BLaER1 treated with 17β-estradiol and CSF1 and Interleukin-3, amounts not matched to agents 10 nM and 100 nM (cell line): ENCODE measurements around the gene RTL9.
A peak's percentile ranks its signal among the peaks of the same experiment; 100 is the strongest.
"Not testable (repeated sequence)": the region's sequence is repeated elsewhere in the genome, so short reads cannot be mapped to it uniquely, and the experiment has no call there.

Experiments
- H3K27ac ChIP-seq, 11 experiments: shearing (Covaris generic); formaldehyde crosslinking; 2 replicates each; pipeline ENCODE4 v1.8.1; 2022
- H3K27me3 ChIP-seq, 11 experiments: shearing (Covaris generic); formaldehyde crosslinking; 2 replicates each; pipeline ENCODE4 v1.8.1; 2022
- H3K36me3 ChIP-seq, 11 experiments: shearing (Covaris generic); formaldehyde crosslinking; 2 replicates each; pipeline ENCODE4 v1.8.1; 2022
- H3K4me1 ChIP-seq, 10 experiments: shearing (Covaris generic); formaldehyde crosslinking; 2 replicates each; pipeline ENCODE4 v1.8.1; 2022
- H3K4me2 ChIP-seq, 11 experiments: shearing (Covaris generic); formaldehyde crosslinking; 2 replicates each; pipeline ENCODE4 v1.8.1; 2022
- H3K4me3 ChIP-seq, 10 experiments: shearing (Covaris generic); formaldehyde crosslinking; 2 replicates each; pipeline ENCODE4 v1.8.1; 2022
- H3K9ac ChIP-seq, 11 experiments: shearing (Covaris generic); formaldehyde crosslinking; 2 replicates each; pipeline ENCODE4 v1.8.1; 2022
- H3K9me3 ChIP-seq, 11 experiments: shearing (Covaris generic); formaldehyde crosslinking; replicated peaks in 1 of 11; 2 replicates each; pipeline ENCODE4 v1.8.1; 2022
- H4K20me1 ChIP-seq, 11 experiments: shearing (Covaris generic); formaldehyde crosslinking; 2 replicates each; pipeline ENCODE4 v1.8.1; 2022
- Cebpa-rat ChIP-seq, 11 experiments: shearing (Covaris generic); IDR thresholded peaks; 2 replicates each; pipeline ENCODE4 v1.8.1; 2022

RTL9 gene

GRCh38 chrX:110331444-110332030 lies 27.1 kb upstream of the RTL9 start:
- Histone ChIP-seq H3K4me2 (peak overlapping the region; percentile 13 to 74 (median 48); a peak in 19 of 22 replicates), H3K9ac (no peak overlapping the region), H3K4me1 (peaks cover 9 to 21% (median 14%) of the 10 kb centered on the region in 10 experiments), H3K4me3 (no peak overlapping the region; a peak in 1 of 20 replicates), H4K20me1 (no peaks in the 10 kb centered on the region), H3K9me3 (peaks cover 0 to 17% (median 5%) of the 10 kb centered on the region in 11 experiments; a peak in 9 of 22 replicates), H3K36me3 (no peaks in the 10 kb centered on the region), H3K27me3 (peaks cover 46 to 78% (median 71%) of the 10 kb centered on the region in 11 experiments), H3K27ac (no peak overlapping the region)
- TF ChIP-seq Cebpa-rat (IDR thresholded peaks at IDR 0.05) = no peak

DNA sequence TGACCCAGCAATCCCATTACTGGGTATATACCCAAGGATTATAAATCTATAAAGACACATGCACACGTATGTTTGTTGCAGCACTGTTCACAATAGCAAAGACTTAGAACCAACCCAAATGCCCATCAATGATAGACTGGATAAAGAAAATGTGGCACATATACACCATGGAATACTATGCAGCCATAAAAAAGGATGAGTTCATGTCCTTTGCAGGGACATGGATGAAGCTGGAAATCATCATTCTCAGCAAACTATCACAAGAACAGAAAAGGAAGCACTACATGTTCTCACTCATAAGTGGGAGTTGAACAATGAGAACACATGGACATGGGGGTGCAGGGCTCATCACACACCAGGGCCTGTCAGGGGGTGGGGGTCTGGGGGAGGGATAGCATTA lies 25.2 kb upstream of the RTL9 start:
- H3K9me3 ChIP-seq, H3K27ac ChIP-seq, H3K9ac ChIP-seq, H3K4me2 ChIP-seq, H3K4me3 ChIP-seq, H3K36me3 ChIP-seq, H4K20me1 ChIP-seq: not testable (repeated sequence)
- H3K4me1 ChIP-seq = peaks cover 9 to 21% (median 14%) of the 10 kb centered on the region in 10 experiments
- peaks cover 46 to 82% (median 76%) of the 10 kb centered on the region in 11 experiments for H3K27me3 ChIP-seq

DNA sequence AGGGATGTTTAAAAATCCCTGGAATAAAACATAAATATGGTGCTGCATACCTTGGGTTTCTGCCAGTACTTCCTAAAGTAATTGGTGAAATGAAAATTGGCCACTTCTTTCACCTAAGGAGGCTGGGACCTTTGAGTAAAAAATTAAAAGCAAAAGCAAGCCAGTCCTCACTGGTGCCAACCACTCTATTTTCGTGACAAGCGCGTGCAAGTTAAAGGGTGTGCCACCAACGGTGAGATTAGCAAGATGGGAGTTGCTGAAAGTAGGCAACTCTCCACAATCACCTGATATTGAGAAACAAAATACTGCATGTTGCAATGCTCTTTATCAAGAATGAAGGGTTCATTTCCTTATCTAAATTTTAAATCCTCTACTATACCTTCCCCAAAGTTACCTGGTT lies 19.7 kb upstream of the RTL9 start:
- Histone ChIP-seq H4K20me1 (no peaks in the 10 kb centered on the region), H3K27me3 (peaks cover 19 to 70% (median 56%) of the 10 kb centered on the region in 11 experiments; a peak in 20 of 22 replicates), H3K36me3 (no peaks in the 10 kb centered on the region), H3K9ac (no peak overlapping the region), H3K9me3 (peaks cover 0 to 7% (median 0%) of the 10 kb centered on the region in 11 experiments; a peak in 1 of 22 replicates), H3K4me3 (no peak overlapping the region), H3K27ac (no peak overlapping the region), H3K4me2 (no peak overlapping the region), H3K4me1 (peaks cover 0 to 19% (median 14%) of the 10 kb centered on the region in 10 experiments; a peak in 16 of 20 replicates)
- no peak for TF ChIP-seq Cebpa-rat (IDR thresholded peaks at IDR 0.05)

DNA sequence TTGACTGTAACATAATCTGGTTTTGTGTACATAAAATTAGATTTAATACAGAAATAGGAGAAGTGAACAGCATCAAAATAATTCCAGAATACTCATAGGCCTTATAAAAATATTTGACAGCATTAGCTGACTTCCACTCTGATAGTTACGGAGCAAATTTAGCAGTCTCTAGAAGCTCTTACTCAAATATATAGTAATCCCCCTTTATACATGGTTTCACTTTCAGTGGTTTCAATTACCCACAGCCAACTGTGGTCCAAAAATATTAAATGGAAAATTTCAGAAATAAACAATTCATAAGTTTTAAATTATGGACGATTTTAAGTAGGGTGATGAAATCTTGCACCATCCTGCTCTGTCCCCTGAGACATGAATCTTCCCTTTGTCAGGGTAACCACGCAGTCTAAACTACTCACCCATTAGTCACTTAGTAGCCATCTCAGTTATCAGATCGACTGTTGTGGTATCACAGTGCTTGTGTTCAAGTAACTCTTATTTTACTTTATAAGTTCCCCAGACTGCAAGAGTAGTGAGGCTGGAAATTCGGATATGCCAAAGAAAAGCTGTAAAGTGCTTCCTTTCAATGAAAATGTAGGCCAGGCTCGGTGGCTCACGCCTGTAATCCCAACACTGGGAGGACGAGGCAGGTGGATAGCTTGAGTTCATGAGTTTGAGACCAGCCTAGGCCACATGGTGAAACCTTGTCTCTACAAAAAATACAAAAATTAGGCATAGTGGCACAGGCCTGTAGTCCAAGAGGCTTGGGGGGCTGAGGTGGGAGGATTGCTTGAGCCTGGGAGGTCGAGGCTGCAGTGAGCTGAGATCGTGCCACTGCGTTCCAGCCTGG lies 17.2 kb upstream of the RTL9 start:
- Histone ChIP-seq H3K4me1 (peaks cover 0 to 19% (median 14%) of the 10 kb centered on the region in 10 experiments; a peak in 16 of 20 replicates), H3K4me2 (peak overlapping the region; percentile 3 to 53 (median 45); a peak in 20 of 22 replicates), H3K27ac (peak overlapping the region in 10 of 11 experiments; percentile 10 to 64 (median 45); a peak in 16 of 22 replicates), H4K20me1 (no peaks in the 10 kb centered on the region), H3K9me3 (peaks cover 0 to 7% (median 0%) of the 10 kb centered on the region in 11 experiments; a peak in 1 of 22 replicates), H3K36me3 (no peaks in the 10 kb centered on the region), H3K27me3 (peaks cover 15 to 53% (median 38%) of the 10 kb centered on the region in 11 experiments; a peak in 19 of 22 replicates), H3K9ac (peak overlapping the region in 2 of 11 experiments; percentile 0 to 8; a peak in 1 of 22 replicates), H3K4me3 (no peak overlapping the region)
- no peak for TF ChIP-seq Cebpa-rat (IDR thresholded peaks at IDR 0.05)

- peaks cover 0 to 7% (median 0%) of the 10 kb centered on the region in 11 experiments; a peak in 1 of 22 replicates for H3K9me3 ChIP-seq
- H3K36me3 ChIP-seq = no peaks in the 10 kb centered on the region
- H3K9ac ChIP-seq = no peak overlapping the region
Observed at GRCh38 chrX:110346681-110347080, 12.0 kb upstream of the RTL9 start.

GRCh38 chrX:110359273-110359672 lies 625 bp downstream of the RTL9 start:
- no peak overlapping the region for H3K9ac ChIP-seq

More at GRCh38 chrX:110346681-110347080, 12.0 kb upstream of the RTL9 start:
- H3K4me1 ChIP-seq = peaks cover 0 to 2% (median 1%) of the 10 kb centered on the region in 10 experiments; a peak in 9 of 20 replicates
- no peak overlapping the region for H3K4me2 ChIP-seq
- no peak overlapping the region for H3K27ac ChIP-seq
- no peaks in the 10 kb centered on the region; a peak in 1 of 22 replicates for H4K20me1 ChIP-seq
- TF ChIP-seq Cebpa-rat (IDR thresholded peaks at IDR 0.05) = no peak
- peaks cover 43 to 60% (median 52%) of the 10 kb centered on the region in 11 experiments for H3K27me3 ChIP-seq
- H3K4me3 ChIP-seq = no peak overlapping the region

GRCh38 chrX:110363244-110363643 lies 4.6 kb downstream of the RTL9 start:
- H3K4me1 ChIP-seq = no peaks in the 10 kb centered on the region
- no peak overlapping the region for H3K27ac ChIP-seq

More at GRCh38 chrX:110359273-110359672, 625 bp downstream of the RTL9 start:
- H3K36me3 ChIP-seq = no peaks in the 10 kb centered on the region
- no peak overlapping the region for H3K27ac ChIP-seq
- H3K4me3 ChIP-seq = no peak overlapping the region
- no peak for TF ChIP-seq Cebpa-rat (IDR thresholded peaks at IDR 0.05)
- H4K20me1 ChIP-seq = no peaks in the 10 kb centered on the region; a peak in 1 of 22 replicates
- H3K27me3 ChIP-seq = peaks cover 79 to 99% (median 92%) of the 10 kb centered on the region in 11 experiments
- no peaks in the 10 kb centered on the region for H3K4me1 ChIP-seq
- H3K9me3 ChIP-seq = peaks cover 0 to 9% (median 0%) of the 10 kb centered on the region in 11 experiments; a peak in 3 of 22 replicates
- H3K4me2 ChIP-seq = no peak overlapping the region

DNA sequence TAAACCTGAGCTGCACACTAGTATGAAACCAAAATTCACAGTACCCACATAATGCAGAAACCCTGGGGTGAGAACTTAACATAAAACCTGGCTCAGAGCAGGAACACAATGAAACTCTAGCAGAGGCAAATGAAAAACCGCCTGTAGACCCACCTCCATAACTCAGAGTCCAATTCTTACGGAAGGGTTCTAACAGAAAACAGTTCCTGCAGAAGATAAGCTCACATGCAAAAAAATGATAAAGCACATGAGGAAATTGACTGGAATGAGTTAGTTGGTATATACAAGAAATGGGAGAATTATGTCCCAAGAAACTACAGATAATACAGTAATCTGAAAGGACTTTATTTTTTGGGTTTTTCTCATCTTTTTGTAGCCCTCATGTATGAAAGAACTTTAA lies 14.7 kb downstream of the RTL9 start:
- 0 out of 22 replicates have a peak, but pooled peaks cover 0 to 3% (median 0%) of the 10 kb centered on the region in 11 experiments for H3K9me3 ChIP-seq
- peaks cover 88 to 100% (median 97%) of the 10 kb centered on the region in 11 experiments for H3K27me3 ChIP-seq
- H3K27ac ChIP-seq = no peak overlapping the region
- no peak overlapping the region for H3K4me2 ChIP-seq
- no peak overlapping the region for H3K9ac ChIP-seq
- no peaks in the 10 kb centered on the region for H3K4me1 ChIP-seq
- H4K20me1 ChIP-seq = no peaks in the 10 kb centered on the region
- H3K36me3 ChIP-seq = no peaks in the 10 kb centered on the region
- H3K4me3 ChIP-seq = no peak overlapping the region
- TF ChIP-seq Cebpa-rat (IDR thresholded peaks at IDR 0.05) = no peak

More at GRCh38 chrX:110363244-110363643, 4.6 kb downstream of the RTL9 start:
- H3K4me2 ChIP-seq = no peak overlapping the region
- no peak for TF ChIP-seq Cebpa-rat (IDR thresholded peaks at IDR 0.05)
- H3K36me3 ChIP-seq = no peaks in the 10 kb centered on the region
- H3K27me3 ChIP-seq = peaks cover 87 to 100% (median 98%) of the 10 kb centered on the region in 11 experiments
- H3K9me3 ChIP-seq = no peaks in the 10 kb centered on the region
- no peak overlapping the region for H3K4me3 ChIP-seq
- no peak overlapping the region for H3K9ac ChIP-seq
- no peaks in the 10 kb centered on the region; a peak in 1 of 22 replicates for H4K20me1 ChIP-seq

GRCh38 chrX:110374559-110374958 lies 15.9 kb downstream of the RTL9 start:
- Histone ChIP-seq H3K9me3 (no peaks in the 10 kb centered on the region), H4K20me1 (no peaks in the 10 kb centered on the region), H3K27me3 (peaks cover 87 to 100% (median 98%) of the 10 kb centered on the region in 11 experiments), H3K4me1 (no peaks in the 10 kb centered on the region), H3K4me2 (no peak overlapping the region), H3K4me3 (no peak overlapping the region), H3K36me3 (no peaks in the 10 kb centered on the region), H3K27ac (no peak overlapping the region), H3K9ac (no peak overlapping the region)
- TF ChIP-seq Cebpa-rat (IDR thresholded peaks at IDR 0.05) = no peak
